ENCODE measurements around the gene CABP4. TPM values are rescaled to one million over a fixed set of nuclear protein-coding genes. Genes with fewer than 3 reads are reported as not detected.

Gene CABP4
- total and polyA plus RNA-seq, 10 of the 15 experiments (the other 5 are each of a cell fraction or from before 2014, with no cell fraction given): 0.04 to 0.41 (median 0.14) TPM; not detected in 2

DNA sequence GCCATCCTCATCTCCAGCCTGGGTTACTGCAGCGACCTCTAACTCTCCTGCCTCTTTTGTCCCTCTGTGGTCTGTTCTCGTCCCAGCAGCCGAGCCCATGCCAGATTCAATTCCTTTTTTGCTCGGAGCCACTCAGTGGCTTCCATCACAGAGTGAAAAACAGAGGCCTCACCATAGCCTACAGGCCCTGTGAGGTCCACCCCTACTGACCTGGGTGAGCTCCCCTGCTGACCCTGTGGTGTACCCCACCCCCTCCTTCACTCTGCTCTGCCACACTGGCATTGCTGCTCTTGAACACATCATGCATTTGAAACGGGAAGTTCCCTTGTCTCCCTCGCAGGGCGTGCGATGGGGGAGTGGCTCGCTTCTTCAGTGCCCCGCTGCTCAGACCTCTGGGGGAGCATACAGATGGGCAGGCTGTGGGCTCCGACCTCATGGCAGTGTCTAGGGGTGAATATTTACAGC is 29.7 kb downstream of the CABP4 start:
- ATAC-seq (peak; percentile 47), DNase-seq (ENCODE audit: low read depth, low spot score) (peak; percentile 76), FAIRE-seq (no peak)
- WGBS (ENCODE audit: insufficient coverage, insufficient replicate concordance, low lambda C conversion rate, missing lambda C conversion rate): 0% methylated on average over 11 of the region's 11 CpGs
- in situ Hi-C loops (cut with MboI) (no loop called here), intact Hi-C loops (cut with micrococcal nuclease; ENCODE audit: unreplicated experiment) (loop anchor here (2.0 to 10.0 kb wide), 2 partner anchors 48 to 220 kb away; partner anchors contain the start of genes GRK2 and PTPRCAP)
- ChIA-PET POLR2A (interaction anchor here (0.5 to 6.8 kb wide), 20 partner anchors 13 to 441 kb away, joined by 3 to 112 read pairs (median 4); partner anchors contain the start of genes PITPNM1, POLD4, PPP1CA and PTPRCAP), SMC1A (ENCODE audit: uncharacterized antibody, unreplicated experiment) (interaction anchor here (1.0 to 6.2 kb wide), 9 partner anchors 17 to 132 kb away, joined by 3 to 43 read pairs (median 5); partner anchors contain the start of genes PITPNM1, POLD4, PPP1CA and PTPRCAP), CTCF (interaction anchor here (0.6 to 6.7 kb wide), 6 partner anchors 17 to 458 kb away, joined by 3 to 37 read pairs (median 7); partner anchors contain the start of genes PITPNM1, PPP1CA, PTPRCAP and TBC1D10C), RAD21 (ENCODE audit: unreplicated experiment) (interaction anchor here (0.6 to 6.9 kb wide), 9 partner anchors 8 to 131 kb away, joined by 3 to 95 read pairs (median 5); partner anchors contain the start of genes PITPNM1, POLD4, PPP1CA and PTPRCAP)
- Histone ChIP-seq H3K27ac (ENCODE audit: control insufficient read depth, insufficient read depth) (peak overlapping the region; percentile 70), H4K20me1 (ENCODE audit: control insufficient read depth, insufficient read depth) (no peaks in the 10 kb centered on the region), H3K79me2 (ENCODE audit: control insufficient read depth, insufficient read depth, low read length) (peaks cover 33% of the 10 kb centered on the region), H3K4me3 (peak overlapping the region; percentile 67), H3K4me1 (ENCODE audit: control insufficient read depth, insufficient read depth, low read length) (peaks cover 44% of the 10 kb centered on the region), H2AFZ (ENCODE audit: control insufficient read depth, low read depth, low read length) (peak overlapping the region; percentile 49), H3K36me3 (ENCODE audit: control insufficient read depth in 2 of 2, insufficient read depth in 2 of 2, low read length in 1 of 2) (peaks cover 0 to 11% of the 10 kb centered on the region in 2 experiments; a peak in 3 of 4 replicates), H3K27me3 (replicated peaks in 1 of 2; ENCODE audit: control insufficient read depth in 2 of 2, insufficient read depth in 2 of 2, low read length in 1 of 2) (no peaks in the 10 kb centered on the region), H3K4me2 (ENCODE audit: control insufficient read depth, insufficient read depth) (peak overlapping the region; percentile 80), H3K9me3 (replicated peaks; ENCODE audit: control insufficient read depth, insufficient read depth, low read length) (no peaks in the 10 kb centered on the region), H3K9ac (ENCODE audit: control insufficient read depth, insufficient read depth, low read length) (peak overlapping the region; percentile 76)
- BruUV-seq (replicated peaks): no TSS peak
- TF ChIP-seq TCF12 (IDR thresholded peaks at IDR 0.05; ENCODE audit: low read depth, low read length): no peak
- TF ChIP-seq, protein P1, sequence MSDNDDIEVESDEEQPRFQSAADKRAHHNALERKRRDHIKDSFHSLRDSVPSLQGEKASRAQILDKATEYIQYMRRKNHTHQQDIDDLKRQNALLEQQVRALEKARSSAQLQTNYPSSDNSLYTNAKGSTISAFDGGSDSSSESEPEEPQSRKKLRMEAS (IDR thresholded peaks at IDR 0.05; ENCODE audit: low read depth, low read length): peak; percentile 63
- TF ChIP-seq, protein P2, sequence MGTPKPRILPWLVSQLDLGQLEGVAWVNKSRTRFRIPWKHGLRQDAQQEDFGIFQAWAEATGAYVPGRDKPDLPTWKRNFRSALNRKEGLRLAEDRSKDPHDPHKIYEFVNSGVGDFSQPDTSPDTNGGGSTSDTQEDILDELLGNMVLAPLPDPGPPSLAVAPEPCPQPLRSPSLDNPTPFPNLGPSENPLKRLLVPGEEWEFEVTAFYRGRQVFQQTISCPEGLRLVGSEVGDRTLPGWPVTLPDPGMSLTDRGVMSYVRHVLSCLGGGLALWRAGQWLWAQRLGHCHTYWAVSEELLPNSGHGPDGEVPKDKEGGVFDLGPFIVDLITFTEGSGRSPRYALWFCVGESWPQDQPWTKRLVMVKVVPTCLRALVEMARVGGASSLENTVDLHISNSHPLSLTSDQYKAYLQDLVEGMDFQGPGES (IDR thresholded peaks at IDR 0.05): no peak
- TF ChIP-seq, protein P3, sequence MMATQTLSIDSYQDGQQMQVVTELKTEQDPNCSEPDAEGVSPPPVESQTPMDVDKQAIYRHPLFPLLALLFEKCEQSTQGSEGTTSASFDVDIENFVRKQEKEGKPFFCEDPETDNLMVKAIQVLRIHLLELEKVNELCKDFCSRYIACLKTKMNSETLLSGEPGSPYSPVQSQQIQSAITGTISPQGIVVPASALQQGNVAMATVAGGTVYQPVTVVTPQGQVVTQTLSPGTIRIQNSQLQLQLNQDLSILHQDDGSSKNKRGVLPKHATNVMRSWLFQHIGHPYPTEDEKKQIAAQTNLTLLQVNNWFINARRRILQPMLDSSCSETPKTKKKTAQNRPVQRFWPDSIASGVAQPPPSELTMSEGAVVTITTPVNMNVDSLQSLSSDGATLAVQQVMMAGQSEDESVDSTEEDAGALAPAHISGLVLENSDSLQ (IDR thresholded peaks at IDR 0.05): peak; percentile 39; the same call in 1 of the 2 replicates
- TF ChIP-seq SMAD5 (IDR thresholded peaks at IDR 0.05; ENCODE audit: low read depth): 0 out of 2 replicates have a peak, but pooled peaks have one; percentile 51
- TF ChIP-seq IKZF2 (IDR thresholded peaks at IDR 0.05): peak; percentile 45 to 62; a peak in 1 of 4 replicates
- no peak; the same call in none of the 2 replicates for TF ChIP-seq CBFB (IDR thresholded peaks at IDR 0.05; ENCODE audit: low read depth)
- TF ChIP-seq RB1 (IDR thresholded peaks at IDR 0.05; ENCODE audit: borderline replicate concordance): 0 out of 2 replicates have a peak, but pooled peaks have one; percentile 37
- no peak for TF ChIP-seq RBBP5 (conservative IDR thresholded peaks at IDR 0.05)
- TF ChIP-seq, protein P4, sequence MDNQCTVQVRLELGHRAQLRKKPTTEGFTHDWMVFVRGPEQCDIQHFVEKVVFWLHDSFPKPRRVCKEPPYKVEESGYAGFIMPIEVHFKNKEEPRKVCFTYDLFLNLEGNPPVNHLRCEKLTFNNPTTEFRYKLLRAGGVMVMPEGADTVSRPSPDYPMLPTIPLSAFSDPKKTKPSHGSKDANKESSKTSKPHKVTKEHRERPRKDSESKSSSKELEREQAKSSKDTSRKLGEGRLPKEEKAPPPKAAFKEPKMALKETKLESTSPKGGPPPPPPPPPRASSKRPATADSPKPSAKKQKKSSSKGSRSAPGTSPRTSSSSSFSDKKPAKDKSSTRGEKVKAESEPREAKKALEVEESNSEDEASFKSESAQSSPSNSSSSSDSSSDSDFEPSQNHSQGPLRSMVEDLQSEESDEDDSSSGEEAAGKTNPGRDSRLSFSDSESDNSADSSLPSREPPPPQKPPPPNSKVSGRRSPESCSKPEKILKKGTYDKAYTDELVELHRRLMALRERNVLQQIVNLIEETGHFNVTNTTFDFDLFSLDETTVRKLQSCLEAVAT (IDR thresholded peaks at IDR 0.05): no peak; the same call in 1 of the 2 replicates
- TF ChIP-seq, protein P5, sequence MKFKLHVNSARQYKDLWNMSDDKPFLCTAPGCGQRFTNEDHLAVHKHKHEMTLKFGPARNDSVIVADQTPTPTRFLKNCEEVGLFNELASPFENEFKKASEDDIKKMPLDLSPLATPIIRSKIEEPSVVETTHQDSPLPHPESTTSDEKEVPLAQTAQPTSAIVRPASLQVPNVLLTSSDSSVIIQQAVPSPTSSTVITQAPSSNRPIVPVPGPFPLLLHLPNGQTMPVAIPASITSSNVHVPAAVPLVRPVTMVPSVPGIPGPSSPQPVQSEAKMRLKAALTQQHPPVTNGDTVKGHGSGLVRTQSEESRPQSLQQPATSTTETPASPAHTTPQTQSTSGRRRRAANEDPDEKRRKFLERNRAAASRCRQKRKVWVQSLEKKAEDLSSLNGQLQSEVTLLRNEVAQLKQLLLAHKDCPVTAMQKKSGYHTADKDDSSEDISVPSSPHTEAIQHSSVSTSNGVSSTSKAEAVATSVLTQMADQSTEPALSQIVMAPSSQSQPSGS (IDR thresholded peaks at IDR 0.05; ENCODE audit: low read length): no peak
- peak; percentile 13; the same call in 1 of the 2 replicates for TF ChIP-seq PAX5 (IDR thresholded peaks at IDR 0.05; ENCODE audit: borderline replicate concordance, low read depth, low read length)
- peak; percentile 79 for TF ChIP-seq MXI1 (IDR thresholded peaks at IDR 0.05; ENCODE audit: low read depth, low read length)
- peak; percentile 57 for TF ChIP-seq EED (IDR thresholded peaks at IDR 0.05; ENCODE audit: low read depth)
- TF ChIP-seq MYC (IDR thresholded peaks at IDR 0.05; ENCODE audit: insufficient read depth, insufficient read length, insufficient replicate concordance, low read length, severe bottlenecking): no peak
- TF ChIP-seq TCF7 (IDR thresholded peaks at IDR 0.05; ENCODE audit: borderline replicate concordance): no peak

Data from GM12878 (cell line).